ENCODE measurements around the gene CCDC179. TPM values are rescaled to one million over a fixed set of nuclear protein-coding genes. Genes with fewer than 3 reads are reported as not detected.

CCDC179 gene
- not detected for total RNA-seq
- polyA plus RNA-seq, result not detected
- long read RNA-seq, donor 1, result 0 reads
- long read RNA-seq, donor 2, result 0 reads
- long read RNA-seq, donor 3, result 0 reads
- long read RNA-seq, donor 4, result 0 reads

- no peak for ATAC-seq
- H3K4me3 ChIP-seq (ENCODE audit: low read length), result no peak within 1 kb of the TSS
Measured at GRCh38 chr11:22860241-22860640, at the start of gene CCDC179. Gene CCDC179, minus strand, starts transcription at chr11:22860474. Its CDS starts 53 bp downstream, at chr11:22860421.

GRCh38 chr11:22903782-22904181, 43.5 kb upstream of the CCDC179 start:
- no peak overlapping the region for H3K27ac ChIP-seq (ENCODE audit: low read length)
- no peaks in the 10 kb centered on the region for H3K4me1 ChIP-seq (ENCODE audit: control insufficient read depth, insufficient read depth, low read length)
- intact Hi-C loops (cut with DNase I), result no loop called here
- H3K4me3 ChIP-seq (ENCODE audit: low read length), result no peak overlapping the region
- ATAC-seq (no peak), DNase-seq (no peak)
- no peaks in the 10 kb centered on the region for H3K27me3 ChIP-seq (ENCODE audit: control insufficient read depth, insufficient read depth)
- H3K9me3 ChIP-seq (ENCODE audit: control insufficient read depth, low read length), result no peaks in the 10 kb centered on the region
- WGBS, result 81% methylated on average over 1 of the region's 1 CpG

More at GRCh38 chr11:22860241-22860640, at the start of gene CCDC179:
- H3K9me3 ChIP-seq (ENCODE audit: control insufficient read depth, low read length), result no peaks in the 10 kb centered on the region
- intact Hi-C loops (cut with DNase I), result no loop called here
- H3K27me3 ChIP-seq (ENCODE audit: control insufficient read depth, insufficient read depth), result no peaks in the 10 kb centered on the region
- no peak within 1 kb of the TSS for H3K27ac ChIP-seq (ENCODE audit: low read length)
- no peak for DNase-seq
- WGBS, result 98% methylated on average over 4 of the region's 4 CpGs
- H3K4me1 ChIP-seq (ENCODE audit: control insufficient read depth, insufficient read depth, low read length), result no peaks in the 10 kb centered on the region

GRCh38 chr11:22901603-22902002, 41.3 kb upstream of the CCDC179 start:
- WGBS, result 57% methylated on average over 4 of the region's 4 CpGs
- no peak for DNase-seq
- no peaks in the 10 kb centered on the region for H3K4me1 ChIP-seq (ENCODE audit: control insufficient read depth, insufficient read depth, low read length)
- H3K27ac ChIP-seq (ENCODE audit: low read length), result no peak overlapping the region
- H3K9me3 ChIP-seq (ENCODE audit: control insufficient read depth, low read length), result no peaks in the 10 kb centered on the region
- intact Hi-C loops (cut with DNase I), result no loop called here
- no peak for ATAC-seq
- H3K27me3 ChIP-seq (ENCODE audit: control insufficient read depth, insufficient read depth), result no peaks in the 10 kb centered on the region
- H3K4me3 ChIP-seq (ENCODE audit: low read length), result no peak overlapping the region

GRCh38 chr11:22900764-22901486, 40.7 kb upstream of the CCDC179 start:
- Histone ChIP-seq H3K27me3 (ENCODE audit: control insufficient read depth, insufficient read depth) (no peaks in the 10 kb centered on the region), H3K27ac (ENCODE audit: low read length) (no peak overlapping the region), H3K4me1 (ENCODE audit: control insufficient read depth, insufficient read depth, low read length) (no peaks in the 10 kb centered on the region), H3K4me3 (ENCODE audit: low read length) (no peak overlapping the region), H3K9me3 (ENCODE audit: control insufficient read depth, low read length) (no peaks in the 10 kb centered on the region)
- DNase-seq (no peak), ATAC-seq (no peak)
- intact Hi-C loops (cut with DNase I), result no loop called here

- no peaks in the 10 kb centered on the region for H3K9me3 ChIP-seq (ENCODE audit: control insufficient read depth, low read length)
- H3K4me1 ChIP-seq (ENCODE audit: control insufficient read depth, insufficient read depth, low read length), result no peaks in the 10 kb centered on the region
- 58% methylated on average over 5 of the region's 5 CpGs for WGBS
- H3K27me3 ChIP-seq (ENCODE audit: control insufficient read depth, insufficient read depth), result no peaks in the 10 kb centered on the region
- no peak overlapping the region for H3K4me3 ChIP-seq (ENCODE audit: low read length)
- ATAC-seq, result no peak
- intact Hi-C loops (cut with DNase I), result no loop called here
- H3K27ac ChIP-seq (ENCODE audit: low read length), result no peak overlapping the region
- DNase-seq, result no peak
Measured at GRCh38 chr11:22898036-22898435, 37.8 kb upstream of the CCDC179 start.

- WGBS, result 77% methylated on average over 2 of the region's 2 CpGs
- H3K27me3 ChIP-seq (ENCODE audit: control insufficient read depth, insufficient read depth), result no peaks in the 10 kb centered on the region
Measured at GRCh38 chr11:22890227-22890626, 30.0 kb upstream of the CCDC179 start.

GRCh38 chr11:22884217-22884616, 23.9 kb upstream of the CCDC179 start:
- Histone ChIP-seq H3K4me3 (ENCODE audit: low read length) (no peak overlapping the region), H3K4me1 (ENCODE audit: control insufficient read depth, insufficient read depth, low read length) (no peaks in the 10 kb centered on the region), H3K27ac (ENCODE audit: low read length) (no peak overlapping the region), H3K27me3 (ENCODE audit: control insufficient read depth, insufficient read depth) (no peaks in the 10 kb centered on the region), H3K9me3 (ENCODE audit: control insufficient read depth, low read length) (no peaks in the 10 kb centered on the region)
- ATAC-seq (peak in 1 of 2 donors; percentile 24), DNase-seq (no peak)
- intact Hi-C loops (cut with DNase I), result no loop called here
- WGBS, result 55% methylated on average over 1 of the region's 1 CpG

More at GRCh38 chr11:22890227-22890626, 30.0 kb upstream of the CCDC179 start:
- no peaks in the 10 kb centered on the region for H3K9me3 ChIP-seq (ENCODE audit: control insufficient read depth, low read length)
- intact Hi-C loops (cut with DNase I), result no loop called here
- no peak for ATAC-seq
- DNase-seq, result no peak
- H3K27ac ChIP-seq (ENCODE audit: low read length), result no peak overlapping the region
- H3K4me1 ChIP-seq (ENCODE audit: control insufficient read depth, insufficient read depth, low read length), result no peaks in the 10 kb centered on the region
- H3K4me3 ChIP-seq (ENCODE audit: low read length), result no peak overlapping the region

- H3K4me1 ChIP-seq (ENCODE audit: control insufficient read depth, insufficient read depth, low read length), result no peaks in the 10 kb centered on the region
- DNase-seq, result peak in 1 of 3 donors; percentile 38
- intact Hi-C loops (cut with DNase I), result no loop called here
- no peak overlapping the region for H3K27ac ChIP-seq (ENCODE audit: low read length)
- no peaks in the 10 kb centered on the region for H3K9me3 ChIP-seq (ENCODE audit: control insufficient read depth, low read length)
- peak; percentile 51 to 78 for ATAC-seq
- no peaks in the 10 kb centered on the region for H3K27me3 ChIP-seq (ENCODE audit: control insufficient read depth, insufficient read depth)
- no peak overlapping the region for H3K4me3 ChIP-seq (ENCODE audit: low read length)
- WGBS, result 15% methylated on average over 2 of the region's 2 CpGs
Measured at GRCh38 chr11:22879630-22880029, 19.4 kb upstream of the CCDC179 start.

GRCh38 chr11:22878604-22879003, 18.3 kb upstream of the CCDC179 start:
- intact Hi-C loops (cut with DNase I), result no loop called here
- Histone ChIP-seq H3K27ac (ENCODE audit: low read length) (no peak overlapping the region), H3K9me3 (ENCODE audit: control insufficient read depth, low read length) (no peaks in the 10 kb centered on the region), H3K4me1 (ENCODE audit: control insufficient read depth, insufficient read depth, low read length) (no peaks in the 10 kb centered on the region), H3K27me3 (ENCODE audit: control insufficient read depth, insufficient read depth) (no peaks in the 10 kb centered on the region), H3K4me3 (ENCODE audit: low read length) (no peak overlapping the region)
- ATAC-seq (no peak), DNase-seq (no peak)

- intact Hi-C loops (cut with DNase I), result no loop called here
- ATAC-seq, result no peak
Measured at GRCh38 chr11:22878039-22878438, 17.8 kb upstream of the CCDC179 start.

GRCh38 chr11:22875869-22876473, 15.7 kb upstream of the CCDC179 start:
- H3K4me3 ChIP-seq (ENCODE audit: low read length), result no peak overlapping the region
- no peaks in the 10 kb centered on the region for H3K27me3 ChIP-seq (ENCODE audit: control insufficient read depth, insufficient read depth)
- H3K27ac ChIP-seq (ENCODE audit: low read length), result no peak overlapping the region
- no peaks in the 10 kb centered on the region for H3K9me3 ChIP-seq (ENCODE audit: control insufficient read depth, low read length)
- intact Hi-C loops (cut with DNase I), result no loop called here
- ATAC-seq (peak; percentile 68 to 69), DNase-seq (peak in 2 of 3 donors; percentile 38 to 74)
- no peaks in the 10 kb centered on the region for H3K4me1 ChIP-seq (ENCODE audit: control insufficient read depth, insufficient read depth, low read length)
- 3% methylated on average over 2 of the region's 2 CpGs for WGBS

More at GRCh38 chr11:22878039-22878438, 17.8 kb upstream of the CCDC179 start:
- Histone ChIP-seq H3K4me1 (ENCODE audit: control insufficient read depth, insufficient read depth, low read length) (no peaks in the 10 kb centered on the region), H3K9me3 (ENCODE audit: control insufficient read depth, low read length) (no peaks in the 10 kb centered on the region), H3K27ac (ENCODE audit: low read length) (no peak overlapping the region), H3K27me3 (ENCODE audit: control insufficient read depth, insufficient read depth) (no peaks in the 10 kb centered on the region), H3K4me3 (ENCODE audit: low read length) (no peak overlapping the region)
- no peak for DNase-seq

All from right cardiac atrium (tissue), 5 donors.